ENCODE measurements around the gene PIK3C2B.

- TF ChIP-seq CTCF (IDR thresholded peaks at IDR 0.05; ENCODE audit: extremely low read depth in 1 of 2, insufficient read depth in 1 of 2, low read depth in 1 of 2, low read length in 2 of 2) (no peak), EZH2 (IDR thresholded peaks at IDR 0.05; ENCODE audit: borderline replicate concordance, low read depth, low read length, severe bottlenecking) (no peak), POLR2A (IDR thresholded peaks at IDR 0.05; ENCODE audit: low read depth, low read length) (no peak), POLR2AphosphoS5 (IDR thresholded peaks at IDR 0.05; ENCODE audit: insufficient read depth, low read depth, low read length) (no peak), JUN (IDR thresholded peaks at IDR 0.05; ENCODE audit: borderline replicate concordance, insufficient read depth, insufficient read length, low read depth) (no peak), FOS (IDR thresholded peaks at IDR 0.05; ENCODE audit: borderline replicate concordance, insufficient read depth, low read length) (no peak), MAX (IDR thresholded peaks at IDR 0.05; ENCODE audit: insufficient read depth, insufficient read length) (no peak)
Measured at GRCh38 chr1:204478172-204478899, 16.3 kb downstream of the PIK3C2B start.

All from endothelial cell of umbilical vein (primary cell).